CD4-positive, alpha-beta T cell treated with Interferon gamma for 1 hour (primary cell): ENCODE results near the gene P4HB.

ENCODE experiments used
- DNase-seq: peaks from one replicate; pipeline ENCODE4 v3.0.0-alpha.2; 2020

Gene P4HB

GRCh38 chr17:81808778-81809555 lies 51.4 kb downstream of the P4HB start:
- no peak for DNase-seq

- no peak for DNase-seq
Measured at GRCh38 chr17:81807839-81808238, 52.5 kb downstream of the P4HB start.

- DNase-seq, result no peak
Measured at GRCh38 chr17:81807210-81807719, 53.1 kb downstream of the P4HB start.

GRCh38 chr17:81806461-81807209 lies 53.7 kb downstream of the P4HB start:
- no peak for DNase-seq

- no peak for DNase-seq
Measured at GRCh38 chr17:81805707-81806460, 54.5 kb downstream of the P4HB start.

GRCh38 chr17:81804559-81805399 lies 55.6 kb downstream of the P4HB start:
- no peak for DNase-seq

GRCh38 chr17:81803728-81804558 lies 56.4 kb downstream of the P4HB start, which contains the start of gene GCGR:
GCGR (plus strand) TSS chr17:81804150; CDS start chr17:81809019, 4,869 bp downstream.
- DNase-seq, result no peak

- DNase-seq, result no peak
Measured at GRCh38 chr17:81802856-81803643, 57.3 kb downstream of the P4HB start.

GRCh38 chr17:81802048-81802758 lies 58.1 kb downstream of the P4HB start:
- DNase-seq, result no peak

- DNase-seq, result no peak
Measured at GRCh38 chr17:81801327-81801726, 59.0 kb downstream of the P4HB start.

GRCh38 chr17:81794509-81794908 lies 65.8 kb downstream of the P4HB start:
- DNase-seq, result no peak

GRCh38 chr17:81794074-81794476 lies 66.3 kb downstream of the P4HB start:
- no peak for DNase-seq
